PC-3 (cell line): ENCODE measurements around the gene IL17RD.

Experiments used
- CTCF ChIP-seq: fragments of 300-600 bp; sonication (generic); conservative IDR thresholded peaks from 2 replicates; pipeline ENCODE4 v1.5.1; 2017; ENCODE audit warnings: antibody characterized with exemption, low read depth, mild to moderate bottlenecking, low read length
- EZH2 ChIP-seq: fragments of 300-600 bp; sonication (generic); IDR thresholded peaks from one replicate; pipeline ENCODE4 v1.6.1; 2017; ENCODE audit warnings: antibody characterized with exemption, mild to moderate bottlenecking, low read length; ENCODE audit not compliant: unreplicated experiment

- TF ChIP-seq CTCF = no peak
- no peak for TF ChIP-seq EZH2
Observed at GRCh38 chr3:57144952-57145351, 20.2 kb downstream of the IL17RD start.
